Mucosa of rectum (tissue), 2 donors: ENCODE results near the gene SFMBT1.

Experiments used
- H3K27ac ChIP-seq, 2 donors: one replicate each; pipeline ENCODE4 v1.7.0; 2013; ENCODE audit warnings: inconsistent platforms in 2 of 2, low read depth in 2 of 2, low read length in 2 of 2
- H3K27me3 ChIP-seq, 2 donors: one replicate each; pipeline ENCODE4 v1.7.0; 2013; ENCODE audit warnings: low read length in 2 of 2; ENCODE audit not compliant: control insufficient read depth in 2 of 2, insufficient read depth in 2 of 2
- H3K36me3 ChIP-seq, 2 donors: one replicate each; pipeline ENCODE4 v1.7.0; 2013; ENCODE audit warnings: low read length in 2 of 2; ENCODE audit not compliant: control insufficient read depth in 2 of 2, insufficient read depth in 2 of 2
- H3K4me1 ChIP-seq, 2 donors: one replicate each; pipeline ENCODE4 v1.7.0; 2013; ENCODE audit warnings: low read length in 2 of 2, mild to moderate bottlenecking in 1 of 2; ENCODE audit not compliant: control insufficient read depth in 2 of 2, insufficient read depth in 2 of 2
- H3K4me3 ChIP-seq, 2 donors: one replicate each; pipeline ENCODE4 v1.7.0; 2013; ENCODE audit warnings: low read length in 2 of 2
- H3K9ac ChIP-seq, 2 donors: one replicate each; pipeline ENCODE4 v1.7.0; 2013; ENCODE audit warnings: low read length in 2 of 2, low read depth in 1 of 2, mild to moderate bottlenecking in 1 of 2
- H3K9me3 ChIP-seq, 2 donors: one replicate each; pipeline ENCODE4 v1.7.0; 2013; ENCODE audit warnings: low read length in 2 of 2; ENCODE audit not compliant: control insufficient read depth in 2 of 2
- donor health status: healthy.
- donor health status: Normal muscosa, but diverticular disease.

SFMBT1 gene

GRCh38 chr3:53045518-53046170 lies at the start of gene SFMBT1:
TSS of gene SFMBT1 (minus strand) at chr3:53046073. CDS start at chr3:52969128, 76,945 bp downstream.
- no peaks in the 10 kb centered on the region for H3K27me3 ChIP-seq
- peak within 1 kb of the TSS; percentile 89 to 91 for H3K27ac ChIP-seq
- H3K9ac ChIP-seq, result peak within 1 kb of the TSS; percentile 81 to 82
- peak within 1 kb of the TSS; percentile 87 to 89 for H3K4me3 ChIP-seq
- H3K9me3 ChIP-seq, result no peaks in the 10 kb centered on the region
- no peaks in the 10 kb centered on the region for H3K36me3 ChIP-seq
- H3K4me1 ChIP-seq, result peaks cover 11 to 14% of the 10 kb centered on the region in 2 donors

- Histone ChIP-seq H3K4me1 (no peaks in the 10 kb centered on the region), H3K27ac (no peak overlapping the region), H3K36me3 (peaks cover 33 to 55% of the 10 kb centered on the region in 2 donors), H3K9ac (no peak overlapping the region), H3K9me3 (no peaks in the 10 kb centered on the region), H3K27me3 (no peaks in the 10 kb centered on the region), H3K4me3 (no peak overlapping the region)
Measured at GRCh38 chr3:53092942-53093341, 47.1 kb upstream of the SFMBT1 start.

- H3K27ac ChIP-seq, result no peak overlapping the region
- peaks cover 33 to 55% of the 10 kb centered on the region in 2 donors for H3K36me3 ChIP-seq
- no peak overlapping the region for H3K9ac ChIP-seq
Measured at GRCh38 chr3:53092216-53092615, 46.3 kb upstream of the SFMBT1 start.

GRCh38 chr3:53091011-53091410 lies 45.1 kb upstream of the SFMBT1 start:
- H3K9ac ChIP-seq, result no peak overlapping the region
- H3K36me3 ChIP-seq, result peaks cover 33 to 55% of the 10 kb centered on the region in 2 donors
- H3K27me3 ChIP-seq, result no peaks in the 10 kb centered on the region
- no peaks in the 10 kb centered on the region for H3K4me1 ChIP-seq
- no peak overlapping the region for H3K4me3 ChIP-seq
- no peak overlapping the region for H3K27ac ChIP-seq
- H3K9me3 ChIP-seq, result no peaks in the 10 kb centered on the region

More at GRCh38 chr3:53092216-53092615, 46.3 kb upstream of the SFMBT1 start:
- H3K27me3 ChIP-seq, result no peaks in the 10 kb centered on the region
- no peak overlapping the region for H3K4me3 ChIP-seq
- H3K4me1 ChIP-seq, result no peaks in the 10 kb centered on the region
- no peaks in the 10 kb centered on the region for H3K9me3 ChIP-seq

GRCh38 chr3:53089511-53089910 lies 43.6 kb upstream of the SFMBT1 start:
- H3K4me3 ChIP-seq, result no peak overlapping the region
- H3K9me3 ChIP-seq, result no peaks in the 10 kb centered on the region
- peaks cover 29 to 56% of the 10 kb centered on the region in 2 donors for H3K36me3 ChIP-seq
- H3K27ac ChIP-seq, result no peak overlapping the region
- no peaks in the 10 kb centered on the region for H3K4me1 ChIP-seq
- no peak overlapping the region for H3K9ac ChIP-seq
- no peaks in the 10 kb centered on the region for H3K27me3 ChIP-seq

- no peaks in the 10 kb centered on the region for H3K27me3 ChIP-seq
- no peak overlapping the region for H3K27ac ChIP-seq
- peaks cover 10 to 19% of the 10 kb centered on the region in 2 donors for H3K36me3 ChIP-seq
- no peaks in the 10 kb centered on the region for H3K9me3 ChIP-seq
- no peak overlapping the region for H3K4me3 ChIP-seq
- no peaks in the 10 kb centered on the region for H3K4me1 ChIP-seq
- no peak overlapping the region for H3K9ac ChIP-seq
Measured at GRCh38 chr3:53085476-53085875, 39.6 kb upstream of the SFMBT1 start.

- no peak overlapping the region for H3K27ac ChIP-seq
- no peaks in the 10 kb centered on the region for H3K9me3 ChIP-seq
- no peak overlapping the region for H3K9ac ChIP-seq
- H3K27me3 ChIP-seq, result no peaks in the 10 kb centered on the region
- no peak overlapping the region for H3K4me3 ChIP-seq
- H3K36me3 ChIP-seq, result peaks cover 3 to 9% of the 10 kb centered on the region in 2 donors
- H3K4me1 ChIP-seq, result no peaks in the 10 kb centered on the region
Measured at GRCh38 chr3:53084310-53085001, 38.6 kb upstream of the SFMBT1 start.

GRCh38 chr3:53083949-53084309 lies 38.1 kb upstream of the SFMBT1 start:
- Histone ChIP-seq H3K36me3 (peaks cover 0 to 9% of the 10 kb centered on the region in 2 donors), H3K9me3 (no peaks in the 10 kb centered on the region), H3K27me3 (no peaks in the 10 kb centered on the region), H3K4me3 (no peak overlapping the region), H3K27ac (no peak overlapping the region), H3K4me1 (no peaks in the 10 kb centered on the region), H3K9ac (no peak overlapping the region)

GRCh38 chr3:53083521-53083920 lies 37.6 kb upstream of the SFMBT1 start:
- H3K9me3 ChIP-seq, result no peaks in the 10 kb centered on the region
- H3K4me3 ChIP-seq, result no peak overlapping the region
- H3K9ac ChIP-seq, result no peak overlapping the region
- peaks cover 0 to 9% of the 10 kb centered on the region in 2 donors for H3K36me3 ChIP-seq
- no peaks in the 10 kb centered on the region for H3K4me1 ChIP-seq
- no peaks in the 10 kb centered on the region for H3K27me3 ChIP-seq
- H3K27ac ChIP-seq, result no peak overlapping the region

GRCh38 chr3:53082736-53083135 lies 36.9 kb upstream of the SFMBT1 start:
- Histone ChIP-seq H3K27ac (no peak overlapping the region), H3K9me3 (no peaks in the 10 kb centered on the region), H3K4me3 (no peak overlapping the region), H3K27me3 (no peaks in the 10 kb centered on the region), H3K4me1 (no peaks in the 10 kb centered on the region), H3K36me3 (peaks cover 0 to 3% of the 10 kb centered on the region in 2 donors), H3K9ac (no peak overlapping the region)
